SK-N-SH treated with all-trans-retinoic acid at 6 μM for 48 hours (cell line): ENCODE data around the gene RLN3.

Experiments
- GLIS3 ChIP-seq: fragments of 250-450 bp; sonication (Bioruptor Pico); IDR thresholded peaks from 2 replicates; pipeline ENCODE4 v1.5.0; 2020; ENCODE audit warnings: mild to moderate bottlenecking, moderate library complexity
- ZFP3 ChIP-seq: fragments of 250-450 bp; sonication (Bioruptor Pico); IDR thresholded peaks from 2 replicates; pipeline ENCODE4 v1.5.0; 2020; ENCODE audit warnings: mild to moderate bottlenecking, moderate library complexity
- ZNF565 ChIP-seq: fragments of 450-650 bp; formaldehyde crosslinking; conservative IDR thresholded peaks from 2 replicates; pipeline ENCODE4 v1.5.0; 2020; ENCODE audit warnings: low read depth, mild to moderate bottlenecking, moderate library complexity
- ZNF8 ChIP-seq: fragments of 450-650 bp; formaldehyde crosslinking; IDR thresholded peaks from 2 replicates; pipeline ENCODE4 v1.5.0; 2020; ENCODE audit warnings: mild to moderate bottlenecking, moderate library complexity
- TF ChIP-seq, protein P1 (sequence below): fragments of 250-450 bp; sonication (Bioruptor Pico); IDR thresholded peaks from 2 replicates; pipeline ENCODE4 v1.5.1; 2021; ENCODE audit warnings: mild to moderate bottlenecking, moderate library complexity
- TF ChIP-seq, protein P2 (sequence below): fragments of 250-450 bp; sonication (Bioruptor Pico); IDR thresholded peaks from 2 replicates; pipeline ENCODE4 v1.8.0; 2020; ENCODE audit warnings: mild to moderate bottlenecking, moderate library complexity, borderline replicate concordance
- TF ChIP-seq, protein P3 (sequence below): fragments of 250-450 bp; sonication (Bioruptor Pico); IDR thresholded peaks from 2 replicates; pipeline ENCODE4 v1.5.0; 2020; ENCODE audit warnings: mild to moderate bottlenecking, moderate library complexity
- TF ChIP-seq, protein P4 (sequence below): fragments of 250-450 bp; sonication (Bioruptor Pico); IDR thresholded peaks from 2 replicates; pipeline ENCODE4 v1.8.0; 2021; ENCODE audit warnings: low read depth, mild to moderate bottlenecking, moderate library complexity, borderline replicate concordance

DNA sequence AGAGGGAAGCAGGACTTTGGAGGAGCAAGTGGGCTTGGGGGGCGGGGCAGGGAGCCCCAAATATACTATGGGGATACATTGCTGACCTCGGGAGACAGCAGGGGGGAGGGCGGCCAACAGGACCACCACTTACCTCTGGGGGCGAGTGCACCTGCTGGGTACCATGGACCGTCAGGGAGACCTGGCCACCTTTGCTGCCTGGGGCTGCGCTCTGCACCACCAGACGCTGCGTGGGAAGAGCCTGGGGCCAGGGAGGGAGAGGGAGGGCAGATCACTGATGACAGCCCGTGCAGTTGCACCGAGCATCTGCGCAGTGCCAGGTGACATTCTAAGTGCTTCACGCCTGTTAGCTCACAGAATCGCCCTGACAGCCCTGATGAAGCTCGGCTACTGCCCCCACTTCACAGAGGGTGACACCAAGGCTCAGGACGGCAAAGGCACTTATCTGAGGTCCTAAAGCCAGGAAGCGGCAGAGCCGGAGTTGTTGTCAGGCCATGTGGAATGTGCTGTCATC, 45.9 kb upstream of the RLN3 start:
- TF ChIP-seq ZFP3 (CRISPR knock-in tag) (no peak), ZNF8 (CRISPR knock-in tag) (no peak), ZNF565 (CRISPR knock-in tag) (no peak), GLIS3 (CRISPR knock-in tag) (no peak)
- TF ChIP-seq, protein P1, sequence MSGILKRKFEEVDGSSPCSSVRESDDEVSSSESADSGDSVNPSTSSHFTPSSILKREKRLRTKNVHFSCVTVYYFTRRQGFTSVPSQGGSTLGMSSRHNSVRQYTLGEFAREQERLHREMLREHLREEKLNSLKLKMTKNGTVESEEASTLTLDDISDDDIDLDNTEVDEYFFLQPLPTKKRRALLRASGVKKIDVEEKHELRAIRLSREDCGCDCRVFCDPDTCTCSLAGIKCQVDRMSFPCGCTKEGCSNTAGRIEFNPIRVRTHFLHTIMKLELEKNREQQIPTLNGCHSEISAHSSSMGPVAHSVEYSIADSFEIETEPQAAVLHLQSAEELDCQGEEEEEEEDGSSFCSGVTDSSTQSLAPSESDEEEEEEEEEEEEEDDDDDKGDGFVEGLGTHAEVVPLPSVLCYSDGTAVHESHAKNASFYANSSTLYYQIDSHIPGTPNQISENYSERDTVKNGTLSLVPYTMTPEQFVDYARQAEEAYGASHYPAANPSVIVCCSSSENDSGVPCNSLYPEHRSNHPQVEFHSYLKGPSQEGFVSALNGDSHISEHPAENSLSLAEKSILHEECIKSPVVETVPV (CRISPR knock-in tag) = no peak
- TF ChIP-seq, protein P2, sequence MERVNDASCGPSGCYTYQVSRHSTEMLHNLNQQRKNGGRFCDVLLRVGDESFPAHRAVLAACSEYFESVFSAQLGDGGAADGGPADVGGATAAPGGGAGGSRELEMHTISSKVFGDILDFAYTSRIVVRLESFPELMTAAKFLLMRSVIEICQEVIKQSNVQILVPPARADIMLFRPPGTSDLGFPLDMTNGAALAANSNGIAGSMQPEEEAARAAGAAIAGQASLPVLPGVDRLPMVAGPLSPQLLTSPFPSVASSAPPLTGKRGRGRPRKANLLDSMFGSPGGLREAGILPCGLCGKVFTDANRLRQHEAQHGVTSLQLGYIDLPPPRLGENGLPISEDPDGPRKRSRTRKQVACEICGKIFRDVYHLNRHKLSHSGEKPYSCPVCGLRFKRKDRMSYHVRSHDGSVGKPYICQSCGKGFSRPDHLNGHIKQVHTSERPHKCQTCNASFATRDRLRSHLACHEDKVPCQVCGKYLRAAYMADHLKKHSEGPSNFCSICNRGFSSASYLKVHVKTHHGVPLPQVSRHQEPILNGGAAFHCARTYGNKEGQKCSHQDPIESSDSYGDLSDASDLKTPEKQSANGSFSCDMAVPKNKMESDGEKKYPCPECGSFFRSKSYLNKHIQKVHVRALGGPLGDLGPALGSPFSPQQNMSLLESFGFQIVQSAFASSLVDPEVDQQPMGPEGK = no peak
- TF ChIP-seq, protein P3, sequence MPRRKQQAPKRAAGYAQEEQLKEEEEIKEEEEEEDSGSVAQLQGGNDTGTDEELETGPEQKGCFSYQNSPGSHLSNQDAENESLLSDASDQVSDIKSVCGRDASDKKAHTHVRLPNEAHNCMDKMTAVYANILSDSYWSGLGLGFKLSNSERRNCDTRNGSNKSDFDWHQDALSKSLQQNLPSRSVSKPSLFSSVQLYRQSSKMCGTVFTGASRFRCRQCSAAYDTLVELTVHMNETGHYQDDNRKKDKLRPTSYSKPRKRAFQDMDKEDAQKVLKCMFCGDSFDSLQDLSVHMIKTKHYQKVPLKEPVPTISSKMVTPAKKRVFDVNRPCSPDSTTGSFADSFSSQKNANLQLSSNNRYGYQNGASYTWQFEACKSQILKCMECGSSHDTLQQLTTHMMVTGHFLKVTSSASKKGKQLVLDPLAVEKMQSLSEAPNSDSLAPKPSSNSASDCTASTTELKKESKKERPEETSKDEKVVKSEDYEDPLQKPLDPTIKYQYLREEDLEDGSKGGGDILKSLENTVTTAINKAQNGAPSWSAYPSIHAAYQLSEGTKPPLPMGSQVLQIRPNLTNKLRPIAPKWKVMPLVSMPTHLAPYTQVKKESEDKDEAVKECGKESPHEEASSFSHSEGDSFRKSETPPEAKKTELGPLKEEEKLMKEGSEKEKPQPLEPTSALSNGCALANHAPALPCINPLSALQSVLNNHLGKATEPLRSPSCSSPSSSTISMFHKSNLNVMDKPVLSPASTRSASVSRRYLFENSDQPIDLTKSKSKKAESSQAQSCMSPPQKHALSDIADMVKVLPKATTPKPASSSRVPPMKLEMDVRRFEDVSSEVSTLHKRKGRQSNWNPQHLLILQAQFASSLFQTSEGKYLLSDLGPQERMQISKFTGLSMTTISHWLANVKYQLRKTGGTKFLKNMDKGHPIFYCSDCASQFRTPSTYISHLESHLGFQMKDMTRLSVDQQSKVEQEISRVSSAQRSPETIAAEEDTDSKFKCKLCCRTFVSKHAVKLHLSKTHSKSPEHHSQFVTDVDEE (CRISPR knock-in tag) = no peak
- TF ChIP-seq, protein P4, sequence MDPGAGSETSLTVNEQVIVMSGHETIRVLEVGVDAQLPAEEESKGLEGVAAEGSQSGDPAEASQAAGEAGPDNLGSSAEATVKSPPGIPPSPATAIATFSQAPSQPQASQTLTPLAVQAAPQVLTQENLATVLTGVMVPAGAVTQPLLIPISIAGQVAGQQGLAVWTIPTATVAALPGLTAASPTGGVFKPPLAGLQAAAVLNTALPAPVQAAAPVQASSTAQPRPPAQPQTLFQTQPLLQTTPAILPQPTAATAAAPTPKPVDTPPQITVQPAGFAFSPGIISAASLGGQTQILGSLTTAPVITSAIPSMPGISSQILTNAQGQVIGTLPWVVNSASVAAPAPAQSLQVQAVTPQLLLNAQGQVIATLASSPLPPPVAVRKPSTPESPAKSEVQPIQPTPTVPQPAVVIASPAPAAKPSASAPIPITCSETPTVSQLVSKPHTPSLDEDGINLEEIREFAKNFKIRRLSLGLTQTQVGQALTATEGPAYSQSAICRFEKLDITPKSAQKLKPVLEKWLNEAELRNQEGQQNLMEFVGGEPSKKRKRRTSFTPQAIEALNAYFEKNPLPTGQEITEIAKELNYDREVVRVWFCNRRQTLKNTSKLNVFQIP (CRISPR knock-in tag) = no peak
